Islet of Langerhans (tissue), 1 donor: ENCODE measurements around the gene OR2V2.

ENCODE experiments used
- FAIRE-seq: peaks from one replicate; lab custom pipeline; 2011; peaks lifted over from hg19 to GRCh38; lab: Jason Lieb, UNC

Gene OR2V2

DNA sequence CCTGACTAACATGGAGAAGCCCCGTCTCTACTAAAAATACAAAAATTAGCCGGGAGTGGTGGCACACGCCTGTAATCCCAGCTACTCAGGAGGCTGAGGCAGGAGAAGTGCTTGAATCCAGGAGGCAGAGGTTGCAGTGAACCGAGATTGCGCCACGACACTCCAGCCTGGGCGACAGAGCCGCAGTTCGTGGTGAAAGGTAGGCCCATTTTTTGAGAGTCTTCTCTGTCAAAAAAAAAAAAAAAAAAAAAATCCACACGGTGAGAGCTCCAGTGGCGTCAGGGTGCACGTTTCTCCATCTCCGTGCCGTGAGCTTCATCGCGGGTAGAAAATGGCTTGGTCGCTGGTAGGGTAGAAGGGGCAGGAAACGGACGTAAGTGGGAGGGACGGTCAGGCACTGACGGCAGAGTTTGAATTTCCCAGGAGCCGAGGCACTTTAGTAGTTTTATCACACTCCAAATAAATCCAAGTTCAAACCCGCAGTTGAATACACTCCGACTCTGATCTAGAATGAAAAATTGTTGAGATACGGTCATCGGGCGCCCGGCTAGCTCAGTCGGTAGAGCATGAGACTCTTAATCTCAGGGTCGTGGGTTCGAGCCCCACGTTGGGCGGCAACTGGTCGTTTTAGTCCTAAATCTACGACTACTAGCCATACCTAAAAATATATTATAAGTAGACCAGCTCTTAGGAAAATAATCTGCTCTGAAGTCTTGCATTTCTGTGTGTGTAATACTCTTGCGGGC, 60.0 kb downstream of the OR2V2 start:
- FAIRE-seq, result no peak

- FAIRE-seq, result no peak
Measured at GRCh38 chr5:181207960-181208253, 60.5 kb downstream of the OR2V2 start.
